ENCODE measurements around the gene TPPP2.

The TPPP2 gene

GRCh38 chr14:21057803-21058675, 28.0 kb downstream of the TPPP2 start, which contains the start of gene RNASE8:
RNASE8 (plus strand) TSS chr14:21057822; CDS start chr14:21057893, 71 bp downstream.
- no peaks in the 10 kb centered on the region for H3K9me3 Mint-ChIP-seq
- no peak within 1 kb of the TSS for H3K27ac Mint-ChIP-seq
- H3K4me3 Mint-ChIP-seq, result no peak within 1 kb of the TSS
- H3K36me3 Mint-ChIP-seq, result no peaks in the 10 kb centered on the region
- no peaks in the 10 kb centered on the region for H3K4me1 Mint-ChIP-seq
- peaks cover 7% of the 10 kb centered on the region for H3K27me3 Mint-ChIP-seq

DNA sequence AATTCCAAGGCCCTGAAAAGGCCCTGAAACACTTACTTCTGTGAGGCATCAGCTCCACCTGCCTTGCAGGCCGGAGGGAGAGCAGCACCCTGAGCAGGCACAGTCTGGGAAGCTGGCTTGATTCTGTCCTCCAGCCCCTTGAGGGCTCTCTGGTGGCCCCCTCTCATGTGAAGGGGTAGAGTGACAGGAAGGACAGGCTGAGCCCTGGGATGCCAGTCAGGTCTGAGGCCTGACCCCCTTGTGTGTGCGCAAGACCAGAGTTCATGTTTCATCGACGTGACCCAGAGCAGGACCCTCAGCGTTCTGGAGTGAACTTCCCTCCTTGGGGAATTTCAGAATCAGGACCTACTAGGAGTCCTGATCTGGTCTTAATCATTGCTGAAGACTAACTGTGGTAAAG, 28.9 kb downstream of the TPPP2 start:
- Mint-ChIP-seq H3K9me3 (no peaks in the 10 kb centered on the region), H3K4me3 (no peak overlapping the region), H3K4me1 (no peaks in the 10 kb centered on the region), H3K36me3 (no peaks in the 10 kb centered on the region), H3K27ac (no peak overlapping the region), H3K27me3 (peaks cover 7% of the 10 kb centered on the region)

DNA sequence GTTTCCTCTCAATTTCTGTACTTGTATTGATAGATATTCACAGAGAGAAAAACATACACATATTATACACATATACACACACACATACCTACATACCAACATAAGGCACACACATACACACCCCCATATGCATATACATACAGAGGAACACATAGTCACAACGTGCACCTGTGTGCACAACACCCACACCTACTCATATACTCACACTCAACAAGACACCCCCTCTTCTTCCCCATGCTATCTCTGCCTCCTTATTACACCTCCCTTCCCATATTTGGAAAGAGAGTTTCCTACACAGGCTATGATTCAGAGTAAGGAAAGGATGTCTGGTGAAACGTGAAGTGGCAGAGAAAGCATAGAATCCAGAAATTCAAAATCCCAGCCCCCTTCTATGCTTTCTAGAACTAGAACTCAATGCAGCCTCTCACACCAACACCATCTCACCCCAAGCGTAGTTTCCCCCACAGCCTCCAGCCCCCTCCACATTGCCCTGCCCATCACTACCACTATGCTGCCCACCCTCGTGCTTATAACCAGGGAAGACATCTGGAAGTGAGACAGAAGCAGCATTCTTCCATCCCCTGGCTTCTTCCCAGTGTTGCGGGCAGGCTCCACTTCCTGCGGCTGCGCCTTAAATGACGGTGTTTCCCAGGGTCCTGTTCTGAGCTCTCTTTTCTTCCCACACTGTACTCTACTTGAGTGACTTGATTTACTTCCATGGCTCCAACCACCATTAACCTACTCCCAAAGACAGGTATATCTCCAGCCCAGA, 30.0 kb downstream of the TPPP2 start:
- H3K27ac Mint-ChIP-seq, result no peak overlapping the region
- no peaks in the 10 kb centered on the region for H3K4me1 Mint-ChIP-seq
- no peak overlapping the region for H3K4me3 Mint-ChIP-seq
- no peaks in the 10 kb centered on the region for H3K9me3 Mint-ChIP-seq
- H3K36me3 Mint-ChIP-seq, result no peaks in the 10 kb centered on the region
- peaks cover 8% of the 10 kb centered on the region for H3K27me3 Mint-ChIP-seq

DNA sequence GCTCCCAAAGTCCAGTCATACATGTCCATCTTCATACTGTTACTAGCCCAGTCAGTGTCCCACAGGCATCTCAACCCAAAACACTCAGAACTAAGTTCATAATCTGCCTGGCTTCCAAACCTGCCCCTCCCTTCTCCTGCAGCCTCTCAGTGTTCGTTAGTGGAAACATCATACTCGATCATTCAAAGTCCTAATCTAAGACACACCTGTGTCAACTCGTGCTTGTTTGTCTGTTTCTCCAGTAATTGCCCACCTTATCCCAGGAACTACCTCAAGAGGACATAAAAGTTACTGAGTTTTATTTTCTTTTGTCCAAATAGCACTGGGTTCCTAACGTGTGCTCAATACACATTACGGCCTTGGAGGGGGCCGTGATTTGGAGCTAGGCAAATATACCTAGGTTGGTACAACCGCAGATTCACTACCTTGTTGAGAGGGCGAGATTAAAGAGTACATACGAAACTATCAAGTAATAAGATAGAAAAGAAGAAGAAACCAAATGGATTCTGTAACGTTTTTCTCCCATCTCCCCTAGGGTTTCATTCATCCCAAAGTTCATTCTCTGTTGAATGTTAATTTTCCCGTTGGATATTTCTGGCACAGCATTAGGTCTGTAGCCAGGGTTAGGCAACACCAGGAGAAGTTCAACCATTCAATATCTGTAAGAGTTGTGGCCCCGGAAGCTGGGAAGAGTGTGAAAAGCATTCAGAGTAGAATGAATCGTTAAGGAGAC, 30.8 kb downstream of the TPPP2 start:
- no peaks in the 10 kb centered on the region for H3K4me1 Mint-ChIP-seq
- H3K9me3 Mint-ChIP-seq, result no peaks in the 10 kb centered on the region
- H3K27me3 Mint-ChIP-seq, result peaks cover 13% of the 10 kb centered on the region
- no peaks in the 10 kb centered on the region for H3K36me3 Mint-ChIP-seq
- H3K27ac Mint-ChIP-seq, result no peak overlapping the region
- H3K4me3 Mint-ChIP-seq, result no peak overlapping the region

DNA sequence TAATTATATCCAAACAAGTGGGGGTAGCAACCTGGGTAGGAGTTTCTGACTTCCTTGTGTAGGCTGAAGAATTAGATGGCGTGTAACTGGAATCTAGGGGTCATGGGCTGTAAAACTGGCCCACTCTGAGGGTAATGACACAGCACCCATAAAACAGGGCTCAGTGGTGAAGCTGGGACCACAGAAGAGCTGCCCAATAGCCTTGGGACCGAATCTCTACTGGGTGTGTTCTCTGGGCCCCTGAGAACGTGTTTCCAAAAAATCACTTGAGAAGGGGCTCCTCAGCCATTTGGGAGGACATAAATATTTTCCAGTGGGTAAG, 31.3 kb downstream of the TPPP2 start:
- Mint-ChIP-seq H3K27ac (no peak overlapping the region), H3K36me3 (no peaks in the 10 kb centered on the region), H3K4me3 (no peak overlapping the region), H3K9me3 (no peaks in the 10 kb centered on the region), H3K4me1 (no peaks in the 10 kb centered on the region), H3K27me3 (peaks cover 16% of the 10 kb centered on the region)

- Mint-ChIP-seq H3K9me3 (no peaks in the 10 kb centered on the region), H3K27ac (no peak overlapping the region), H3K4me1 (peaks cover 2% of the 10 kb centered on the region), H3K36me3 (no peaks in the 10 kb centered on the region), H3K27me3 (peaks cover 27% of the 10 kb centered on the region), H3K4me3 (no peak overlapping the region)
Measured at GRCh38 chr14:21063479-21063878, 33.5 kb downstream of the TPPP2 start.

DNA sequence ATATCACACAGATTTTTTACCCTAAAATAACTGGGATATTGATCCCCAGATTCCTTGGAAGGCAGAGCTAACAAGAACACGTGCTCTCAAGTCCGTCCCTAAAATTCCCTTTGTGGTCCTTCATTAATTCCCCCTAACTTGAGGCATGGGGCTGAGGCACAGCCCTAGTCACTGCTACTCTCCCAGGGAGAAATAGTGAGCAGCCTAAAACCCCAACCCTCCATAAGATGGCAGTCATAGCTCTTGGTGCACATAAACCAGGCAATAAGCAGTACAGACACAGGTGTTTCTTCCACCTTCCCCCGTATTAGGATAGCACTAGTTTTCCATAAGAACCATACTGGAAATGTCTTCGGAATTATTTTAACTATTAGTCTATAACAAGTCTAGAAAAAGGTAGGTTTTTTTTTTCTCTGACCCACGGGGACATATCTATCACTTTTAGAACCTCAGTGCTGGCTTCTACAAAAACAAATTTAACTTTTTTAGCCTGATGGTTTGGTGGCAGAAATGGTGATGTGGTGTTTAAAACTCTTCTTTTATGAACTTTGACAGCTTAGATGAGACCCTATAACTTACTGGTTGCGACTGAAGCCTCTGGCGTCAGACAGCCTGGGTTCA, 37.0 kb downstream of the TPPP2 start:
- Mint-ChIP-seq H3K4me3 (no peak overlapping the region), H3K27ac (no peak overlapping the region), H3K9me3 (no peaks in the 10 kb centered on the region), H3K36me3 (no peaks in the 10 kb centered on the region), H3K4me1 (peaks cover 26% of the 10 kb centered on the region), H3K27me3 (peaks cover 44% of the 10 kb centered on the region)

- peaks cover 46% of the 10 kb centered on the region for H3K27me3 Mint-ChIP-seq
Measured at GRCh38 chr14:21068521-21069387, 38.7 kb downstream of the TPPP2 start.

GRCh38 chr14:21069388-21070082, 39.5 kb downstream of the TPPP2 start:
- H3K9me3 Mint-ChIP-seq, result no peaks in the 10 kb centered on the region
- H3K27ac Mint-ChIP-seq, result no peak overlapping the region
- H3K27me3 Mint-ChIP-seq, result peaks cover 46% of the 10 kb centered on the region

More at GRCh38 chr14:21068521-21069387, 38.7 kb downstream of the TPPP2 start:
- Mint-ChIP-seq H3K9me3 (no peaks in the 10 kb centered on the region), H3K4me3 (peak overlapping the region; percentile 80), H3K36me3 (no peaks in the 10 kb centered on the region), H3K4me1 (peaks cover 27% of the 10 kb centered on the region), H3K27ac (no peak overlapping the region)

GRCh38 chr14:21070083-21070609, 40.1 kb downstream of the TPPP2 start, which contains the start of gene ARHGEF40:
ARHGEF40 (plus strand) TSS chr14:21070304; CDS start chr14:21070397, 93 bp downstream.
- Mint-ChIP-seq H3K27ac (peak within 1 kb of the TSS; percentile 41), H3K27me3 (peaks cover 44% of the 10 kb centered on the region), H3K4me1 (peaks cover 27% of the 10 kb centered on the region), H3K4me3 (peak within 1 kb of the TSS; percentile 85), H3K36me3 (no peaks in the 10 kb centered on the region), H3K9me3 (no peaks in the 10 kb centered on the region)

More at GRCh38 chr14:21069388-21070082, 39.5 kb downstream of the TPPP2 start:
- no peaks in the 10 kb centered on the region for H3K36me3 Mint-ChIP-seq
- H3K4me1 Mint-ChIP-seq, result peaks cover 27% of the 10 kb centered on the region
- peak overlapping the region; percentile 80 for H3K4me3 Mint-ChIP-seq

GRCh38 chr14:21070610-21071224, 40.7 kb downstream of the TPPP2 start:
- no peaks in the 10 kb centered on the region for H3K36me3 Mint-ChIP-seq
- H3K27ac Mint-ChIP-seq, result peak overlapping the region; percentile 41
- peak overlapping the region; percentile 85 for H3K4me3 Mint-ChIP-seq
- H3K9me3 Mint-ChIP-seq, result no peaks in the 10 kb centered on the region
- H3K4me1 Mint-ChIP-seq, result peaks cover 27% of the 10 kb centered on the region
- peaks cover 39% of the 10 kb centered on the region for H3K27me3 Mint-ChIP-seq

GRCh38 chr14:21071225-21072030, 41.4 kb downstream of the TPPP2 start:
- Mint-ChIP-seq H3K4me1 (peaks cover 27% of the 10 kb centered on the region), H3K27me3 (peaks cover 37% of the 10 kb centered on the region), H3K27ac (no peak overlapping the region), H3K4me3 (peak overlapping the region; percentile 85), H3K36me3 (no peaks in the 10 kb centered on the region), H3K9me3 (no peaks in the 10 kb centered on the region)

DNA sequence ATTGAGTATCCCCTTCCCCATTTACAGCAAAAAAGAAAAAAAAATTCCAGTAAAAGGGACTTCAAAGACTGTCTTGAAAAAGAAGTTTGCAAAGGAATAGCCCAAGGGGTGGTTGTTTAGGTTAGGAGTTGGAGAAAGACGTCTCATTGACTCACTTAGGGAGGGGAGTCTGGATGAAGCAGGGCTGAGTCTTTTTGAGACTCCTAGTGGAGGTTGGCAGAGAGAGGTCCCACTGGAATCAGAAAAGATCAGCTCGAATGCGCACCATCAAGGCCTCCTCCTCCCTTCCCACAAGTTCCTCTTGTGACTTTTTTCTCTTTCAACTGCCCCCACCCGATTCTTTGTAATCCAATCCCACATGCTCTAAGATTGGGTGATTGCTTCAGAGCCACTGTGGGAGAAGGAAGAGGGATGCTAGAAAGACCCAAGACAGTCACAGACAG, 42.0 kb downstream of the TPPP2 start:
- peaks cover 33% of the 10 kb centered on the region for H3K27me3 Mint-ChIP-seq
- peak overlapping the region; percentile 55 for H3K4me3 Mint-ChIP-seq
- H3K27ac Mint-ChIP-seq, result no peak overlapping the region
- H3K36me3 Mint-ChIP-seq, result no peaks in the 10 kb centered on the region
- H3K4me1 Mint-ChIP-seq, result peaks cover 27% of the 10 kb centered on the region
- H3K9me3 Mint-ChIP-seq, result no peaks in the 10 kb centered on the region
